HG03045 (cell line): ENCODE measurements around the gene TMEM219.
"Not testable (repeated sequence)": the region's sequence is repeated elsewhere in the genome, so short reads cannot be mapped to it uniquely, and the experiment has no call there.

Experiments used
- ATAC-seq: cut with Tn5 transposase; IDR thresholded peaks from one replicate; pipeline ENCODE4 v1.9.1; 2021; ENCODE audit warnings: mild to moderate bottlenecking, moderate library complexity; ENCODE audit not compliant: unreplicated experiment

The TMEM219 gene

GRCh38 chr16:29961479-29962343 lies at the start of gene TMEM219:
TMEM219 (plus strand) TSS chr16:29962079; CDS start chr16:29963144, 1,065 bp downstream.
- peak; percentile 82 for ATAC-seq

GRCh38 chr16:29912087-29912486 lies 49.8 kb upstream of the TMEM219 start:
- ATAC-seq = no peak

GRCh38 chr16:29913514-29913913 lies 48.4 kb upstream of the TMEM219 start:
- no peak for ATAC-seq

GRCh38 chr16:29915590-29916247 lies 46.2 kb upstream of the TMEM219 start:
- no peak for ATAC-seq

- ATAC-seq = no peak
Measured at GRCh38 chr16:29916979-29917378, 44.9 kb upstream of the TMEM219 start.

GRCh38 chr16:29920288-29921033 lies 41.4 kb upstream of the TMEM219 start:
- ATAC-seq = no peak

- no peak for ATAC-seq
Measured at GRCh38 chr16:29921034-29921385, 40.9 kb upstream of the TMEM219 start.

- ATAC-seq = no peak
Measured at GRCh38 chr16:29922326-29922725, 39.6 kb upstream of the TMEM219 start.

- ATAC-seq = no peak
Measured at GRCh38 chr16:29922986-29923501, 38.8 kb upstream of the TMEM219 start.

- ATAC-seq = no peak
Measured at GRCh38 chr16:29925105-29925756, 36.6 kb upstream of the TMEM219 start.

- peak; percentile 80 for ATAC-seq
Measured at GRCh38 chr16:29925781-29926710, 35.8 kb upstream of the TMEM219 start, which contains the start of gene KCTD13. KCTD13 (minus strand) TSS chr16:29926226; CDS start chr16:29926033, 193 bp downstream.

GRCh38 chr16:29926711-29927052 lies 35.2 kb upstream of the TMEM219 start:
- ATAC-seq = no peak

GRCh38 chr16:29927070-29927905 lies 34.6 kb upstream of the TMEM219 start:
- no peak for ATAC-seq

GRCh38 chr16:29931750-29932149 lies 30.1 kb upstream of the TMEM219 start:
- not testable (repeated sequence) for ATAC-seq

GRCh38 chr16:29940656-29941055 lies 21.2 kb upstream of the TMEM219 start:
- no peak for ATAC-seq

GRCh38 chr16:29943846-29944799 lies 17.8 kb upstream of the TMEM219 start:
- no peak for ATAC-seq

- no peak for ATAC-seq
Measured at GRCh38 chr16:29947897-29948296, 14.0 kb upstream of the TMEM219 start.
